ENCODE measurements around the gene SSR4.

Gene SSR4

GRCh38 chrX:153786669-153787068 lies 7.8 kb upstream of the SSR4 start:
- no peaks in the 10 kb centered on the region for H3K9me3 ChIP-seq (ENCODE audit: low read length)
- peaks cover 1% of the 10 kb centered on the region for H3K4me1 ChIP-seq (ENCODE audit: insufficient read depth, low read length)
- no peak overlapping the region for H3K4me3 ChIP-seq (ENCODE audit: low read depth in 1 of 2, low read length in 2 of 2)
- no peak overlapping the region for H3K27ac ChIP-seq (ENCODE audit: low read depth, low read length)
- peaks cover 9% of the 10 kb centered on the region for H3K36me3 ChIP-seq (ENCODE audit: insufficient read depth, low read length)
- peaks cover 0 to 29% of the 10 kb centered on the region in 2 donors for H3K27me3 ChIP-seq (ENCODE audit: control insufficient read depth in 1 of 2, insufficient read depth in 2 of 2, low read length in 2 of 2)
- no peak overlapping the region for H3K9ac ChIP-seq (ENCODE audit: low read length)

- Histone ChIP-seq H3K36me3 (ENCODE audit: insufficient read depth, low read length) (peaks cover 9% of the 10 kb centered on the region), H3K27me3 (ENCODE audit: control insufficient read depth in 1 of 2, insufficient read depth in 2 of 2, low read length in 2 of 2) (peaks cover 0 to 25% of the 10 kb centered on the region in 2 donors), H3K9ac (ENCODE audit: low read length) (no peak overlapping the region), H3K9me3 (ENCODE audit: low read length) (no peaks in the 10 kb centered on the region), H3K4me1 (ENCODE audit: insufficient read depth, low read length) (peaks cover 17% of the 10 kb centered on the region), H3K27ac (ENCODE audit: low read depth, low read length) (no peak overlapping the region), H3K4me3 (ENCODE audit: low read depth in 1 of 2, low read length in 2 of 2) (no peak overlapping the region)
These were observed 4.8 kb upstream of the SSR4 start for GRCh38 chrX:153789654-153790053.

GRCh38 chrX:153791104-153791852 lies 3.2 kb upstream of the SSR4 start:
- H3K36me3 ChIP-seq (ENCODE audit: insufficient read depth, low read length), result peaks cover 2% of the 10 kb centered on the region
- no peak overlapping the region for H3K27ac ChIP-seq (ENCODE audit: low read depth, low read length)
- no peak overlapping the region for H3K9ac ChIP-seq (ENCODE audit: low read length)
- no peaks in the 10 kb centered on the region for H3K9me3 ChIP-seq (ENCODE audit: low read length)
- H3K4me1 ChIP-seq (ENCODE audit: insufficient read depth, low read length), result peaks cover 28% of the 10 kb centered on the region
- no peak overlapping the region for H3K4me3 ChIP-seq (ENCODE audit: low read depth in 1 of 2, low read length in 2 of 2)
- peaks cover 0 to 17% of the 10 kb centered on the region in 2 donors for H3K27me3 ChIP-seq (ENCODE audit: control insufficient read depth in 1 of 2, insufficient read depth in 2 of 2, low read length in 2 of 2)

GRCh38 chrX:153792368-153792767 lies 2.1 kb upstream of the SSR4 start:
- no peak overlapping the region for H3K9ac ChIP-seq (ENCODE audit: low read length)
- peaks cover 0 to 13% of the 10 kb centered on the region in 2 donors for H3K27me3 ChIP-seq (ENCODE audit: control insufficient read depth in 1 of 2, insufficient read depth in 2 of 2, low read length in 2 of 2)
- H3K4me3 ChIP-seq (ENCODE audit: low read depth in 1 of 2, low read length in 2 of 2), result no peak overlapping the region
- H3K27ac ChIP-seq (ENCODE audit: low read depth, low read length), result no peak overlapping the region
- H3K4me1 ChIP-seq (ENCODE audit: insufficient read depth, low read length), result peaks cover 28% of the 10 kb centered on the region
- no peaks in the 10 kb centered on the region for H3K9me3 ChIP-seq (ENCODE audit: low read length)
- peaks cover 7% of the 10 kb centered on the region for H3K36me3 ChIP-seq (ENCODE audit: insufficient read depth, low read length)

GRCh38 chrX:153793291-153793690 lies 1.2 kb upstream of the SSR4 start:
- H3K9me3 ChIP-seq (ENCODE audit: low read length), result no peaks in the 10 kb centered on the region
- peaks cover 9% of the 10 kb centered on the region for H3K36me3 ChIP-seq (ENCODE audit: insufficient read depth, low read length)
- H3K4me3 ChIP-seq (ENCODE audit: low read depth in 1 of 2, low read length in 2 of 2), result peak overlapping the region; percentile 58 to 70
- H3K9ac ChIP-seq (ENCODE audit: low read length), result peak overlapping the region; percentile 68
- peaks cover 0 to 14% of the 10 kb centered on the region in 2 donors for H3K27me3 ChIP-seq (ENCODE audit: control insufficient read depth in 1 of 2, insufficient read depth in 2 of 2, low read length in 2 of 2)
- peaks cover 28% of the 10 kb centered on the region for H3K4me1 ChIP-seq (ENCODE audit: insufficient read depth, low read length)
- H3K27ac ChIP-seq (ENCODE audit: low read depth, low read length), result peak overlapping the region; percentile 57

- Histone ChIP-seq H3K27me3 (ENCODE audit: control insufficient read depth in 1 of 2, insufficient read depth in 2 of 2, low read length in 2 of 2) (peaks cover 0 to 10% of the 10 kb centered on the region in 2 donors), H3K4me1 (ENCODE audit: insufficient read depth, low read length) (peaks cover 28% of the 10 kb centered on the region), H3K9me3 (ENCODE audit: low read length) (no peaks in the 10 kb centered on the region), H3K4me3 (ENCODE audit: low read depth in 1 of 2, low read length in 2 of 2) (peak overlapping the region; percentile 49 to 70), H3K9ac (ENCODE audit: low read length) (peak overlapping the region; percentile 6), H3K27ac (ENCODE audit: low read depth, low read length) (peak overlapping the region; percentile 71), H3K36me3 (ENCODE audit: insufficient read depth, low read length) (peaks cover 9% of the 10 kb centered on the region)
These were observed 689 bp downstream of the SSR4 start for GRCh38 chrX:153794897-153795816.

GRCh38 chrX:153797415-153798015 lies 3.0 kb downstream of the SSR4 start:
- Histone ChIP-seq H3K27me3 (ENCODE audit: control insufficient read depth in 1 of 2, insufficient read depth in 2 of 2, low read length in 2 of 2) (peaks cover 0 to 3% of the 10 kb centered on the region in 2 donors), H3K9ac (ENCODE audit: low read length) (no peak overlapping the region), H3K36me3 (ENCODE audit: insufficient read depth, low read length) (peaks cover 9% of the 10 kb centered on the region), H3K4me1 (ENCODE audit: insufficient read depth, low read length) (peaks cover 19% of the 10 kb centered on the region), H3K4me3 (ENCODE audit: low read depth in 1 of 2, low read length in 2 of 2) (no peak overlapping the region), H3K9me3 (ENCODE audit: low read length) (no peaks in the 10 kb centered on the region), H3K27ac (ENCODE audit: low read depth, low read length) (no peak overlapping the region)

GRCh38 chrX:153799326-153799725 lies 4.9 kb downstream of the SSR4 start:
- Histone ChIP-seq H3K27ac (ENCODE audit: low read depth, low read length) (no peak overlapping the region), H3K36me3 (ENCODE audit: insufficient read depth, low read length) (peaks cover 9% of the 10 kb centered on the region), H3K4me1 (ENCODE audit: insufficient read depth, low read length) (peaks cover 11% of the 10 kb centered on the region), H3K27me3 (ENCODE audit: control insufficient read depth in 1 of 2, insufficient read depth in 2 of 2, low read length in 2 of 2) (peaks cover 0 to 3% of the 10 kb centered on the region in 2 donors), H3K9ac (ENCODE audit: low read length) (no peak overlapping the region), H3K9me3 (ENCODE audit: low read length) (no peaks in the 10 kb centered on the region), H3K4me3 (ENCODE audit: low read depth in 1 of 2, low read length in 2 of 2) (no peak overlapping the region)

- no peak overlapping the region for H3K9ac ChIP-seq (ENCODE audit: low read length)
- H3K9me3 ChIP-seq (ENCODE audit: low read length), result no peaks in the 10 kb centered on the region
- H3K36me3 ChIP-seq (ENCODE audit: insufficient read depth, low read length), result peaks cover 9% of the 10 kb centered on the region
- peaks cover 0 to 3% of the 10 kb centered on the region in 2 donors for H3K27me3 ChIP-seq (ENCODE audit: control insufficient read depth in 1 of 2, insufficient read depth in 2 of 2, low read length in 2 of 2)
- H3K27ac ChIP-seq (ENCODE audit: low read depth, low read length), result no peak overlapping the region
- no peak overlapping the region for H3K4me3 ChIP-seq (ENCODE audit: low read depth in 1 of 2, low read length in 2 of 2)
- H3K4me1 ChIP-seq (ENCODE audit: insufficient read depth, low read length), result peaks cover 9% of the 10 kb centered on the region
These were observed 5.8 kb downstream of the SSR4 start for GRCh38 chrX:153800177-153800722.

- H3K9me3 ChIP-seq (ENCODE audit: low read length), result no peaks in the 10 kb centered on the region
- peaks cover 0 to 3% of the 10 kb centered on the region in 2 donors for H3K27me3 ChIP-seq (ENCODE audit: control insufficient read depth in 1 of 2, insufficient read depth in 2 of 2, low read length in 2 of 2)
- H3K4me3 ChIP-seq (ENCODE audit: low read depth in 1 of 2, low read length in 2 of 2), result no peak overlapping the region
- H3K9ac ChIP-seq (ENCODE audit: low read length), result no peak overlapping the region
- peaks cover 9% of the 10 kb centered on the region for H3K36me3 ChIP-seq (ENCODE audit: insufficient read depth, low read length)
- no peak overlapping the region for H3K27ac ChIP-seq (ENCODE audit: low read depth, low read length)
- peaks cover 4% of the 10 kb centered on the region for H3K4me1 ChIP-seq (ENCODE audit: insufficient read depth, low read length)
These were observed 6.3 kb downstream of the SSR4 start for GRCh38 chrX:153800746-153801145.

- Histone ChIP-seq H3K36me3 (ENCODE audit: insufficient read depth, low read length) (peaks cover 9% of the 10 kb centered on the region), H3K4me3 (ENCODE audit: low read depth in 1 of 2, low read length in 2 of 2) (no peak overlapping the region)
These were observed 7.2 kb downstream of the SSR4 start for GRCh38 chrX:153801669-153802068.

More at GRCh38 chrX:153801669-153802068, 7.2 kb downstream of the SSR4 start:
- no peaks in the 10 kb centered on the region for H3K4me1 ChIP-seq (ENCODE audit: insufficient read depth, low read length)
- H3K27ac ChIP-seq (ENCODE audit: low read depth, low read length), result no peak overlapping the region
- H3K9ac ChIP-seq (ENCODE audit: low read length), result no peak overlapping the region
- H3K9me3 ChIP-seq (ENCODE audit: low read length), result no peaks in the 10 kb centered on the region
- peaks cover 0 to 9% of the 10 kb centered on the region in 2 donors for H3K27me3 ChIP-seq (ENCODE audit: control insufficient read depth in 1 of 2, insufficient read depth in 2 of 2, low read length in 2 of 2)
